Mucosa of descending colon (tissue), 3 donors: Measurements from ENCODE around the gene BARHL2. TPM values are rescaled to one million over a fixed set of nuclear protein-coding genes. Genes with fewer than 3 reads are reported as not detected.

Experiments used
- ATAC-seq: fragments of 200-7000 bp; cut with Tn5 transposase; one replicate; pipeline ENCODE4 v1.9.1; 2020; ENCODE audit warnings: mild to moderate bottlenecking, moderate library complexity
- DNase-seq, 3 donors: peaks; one replicate each; pipeline ENCODE4 v3.0.0-alpha.2; 2020
- H3K36me3 ChIP-seq: fragments of 200-600 bp; one replicate; pipeline ENCODE4 v1.8.0; 2021; ENCODE audit warnings: low read depth, mild to moderate bottlenecking
- H3K4me1 ChIP-seq: fragments of 200-600 bp; one replicate; pipeline ENCODE4 v1.8.0; 2021; ENCODE audit warnings: low read depth, mild to moderate bottlenecking
- H3K4me3 ChIP-seq: fragments of 200-600 bp; one replicate; pipeline ENCODE4 v1.8.0; 2021; ENCODE audit warnings: mild to moderate bottlenecking
- H3K9me3 ChIP-seq: fragments of 200-600 bp; one replicate; pipeline ENCODE4 v1.8.0; 2021; ENCODE audit warnings: mild to moderate bottlenecking
- CTCF ChIP-seq: fragments of 200-600 bp; IDR thresholded peaks from one replicate; pipeline ENCODE4 v1.8.0; 2022; ENCODE audit warnings: antibody characterized with exemption, mild to moderate bottlenecking
- intact Hi-C, 2 donors: fragments of 100-400 bp; cut with DNase I in 1 of 2; cut with micrococcal nuclease in 1 of 2; formaldehyde crosslinking; loops; one replicate each; pipeline versions ENCODE4 v1.11.0 to v1.11.1; 2022; cut with DNase I, micrococcal nuclease
- total RNA-seq, 3 donors: library from RNA; stranded (reverse); fragmentation: NEBNext Ultra II Directional in 2 of 3; extraction: Animal tissue kit (Norgen Biotek cat#: 25700) in 2 of 3; gene quantifications; one replicate each; pipeline versions ENCODE4 v1.2.1 to v1.2.4, GENCODE V29; 2021 to 2023
- donor health status: DM: no; HTN: no; CAD: no; lungs with moderate emphysema.
- donor health status: DM: no; HTN: no; CAD: no.
- donor health status: DM: no; HTN: yes; CAD: no.

Gene BARHL2
- total RNA-seq, 3 donors from 2014 or later = not detected

GRCh38 chr1:90714521-90714951, 2.6 kb downstream of the BARHL2 start:
- intact Hi-C loops = no loop called here
- Histone ChIP-seq H3K4me3 (no peak overlapping the region), H3K4me1 (peaks cover 8% of the 10 kb centered on the region), H3K36me3 (no peaks in the 10 kb centered on the region), H3K9me3 (no peaks in the 10 kb centered on the region)
- DNase-seq = no peak
- no peak for TF ChIP-seq CTCF
- ATAC-seq = no peak

GRCh38 chr1:90713741-90714509, 3.2 kb downstream of the BARHL2 start:
- intact Hi-C loops = no loop called here
- H3K9me3 ChIP-seq = no peaks in the 10 kb centered on the region
- no peak for TF ChIP-seq CTCF
- no peak overlapping the region for H3K4me3 ChIP-seq
- ATAC-seq (no peak), DNase-seq (no peak)
- H3K36me3 ChIP-seq = no peaks in the 10 kb centered on the region
- H3K4me1 ChIP-seq = peaks cover 8% of the 10 kb centered on the region

GRCh38 chr1:90712915-90713730, 4.0 kb downstream of the BARHL2 start:
- Histone ChIP-seq H3K9me3 (no peaks in the 10 kb centered on the region), H3K36me3 (no peaks in the 10 kb centered on the region), H3K4me3 (no peak overlapping the region), H3K4me1 (peaks cover 2% of the 10 kb centered on the region)
- ATAC-seq (no peak), DNase-seq (no peak)
- no peak for TF ChIP-seq CTCF
- intact Hi-C loops = no loop called here

- Histone ChIP-seq H3K9me3 (no peaks in the 10 kb centered on the region), H3K36me3 (no peaks in the 10 kb centered on the region), H3K4me1 (peaks cover 2% of the 10 kb centered on the region), H3K4me3 (no peak overlapping the region)
- ATAC-seq (no peak), DNase-seq (no peak)
- TF ChIP-seq CTCF = no peak
- intact Hi-C loops = no loop called here
These were observed 4.8 kb downstream of the BARHL2 start for GRCh38 chr1:90712153-90712856.

- Histone ChIP-seq H3K4me3 (no peak overlapping the region), H3K36me3 (no peaks in the 10 kb centered on the region), H3K9me3 (no peaks in the 10 kb centered on the region), H3K4me1 (peaks cover 4% of the 10 kb centered on the region)
- ATAC-seq (no peak), DNase-seq (no peak)
- intact Hi-C loops = no loop called here
- TF ChIP-seq CTCF = no peak
These were observed 5.4 kb downstream of the BARHL2 start for GRCh38 chr1:90711696-90712095.
